ENCODE results near the gene ADARB2.

DNA sequence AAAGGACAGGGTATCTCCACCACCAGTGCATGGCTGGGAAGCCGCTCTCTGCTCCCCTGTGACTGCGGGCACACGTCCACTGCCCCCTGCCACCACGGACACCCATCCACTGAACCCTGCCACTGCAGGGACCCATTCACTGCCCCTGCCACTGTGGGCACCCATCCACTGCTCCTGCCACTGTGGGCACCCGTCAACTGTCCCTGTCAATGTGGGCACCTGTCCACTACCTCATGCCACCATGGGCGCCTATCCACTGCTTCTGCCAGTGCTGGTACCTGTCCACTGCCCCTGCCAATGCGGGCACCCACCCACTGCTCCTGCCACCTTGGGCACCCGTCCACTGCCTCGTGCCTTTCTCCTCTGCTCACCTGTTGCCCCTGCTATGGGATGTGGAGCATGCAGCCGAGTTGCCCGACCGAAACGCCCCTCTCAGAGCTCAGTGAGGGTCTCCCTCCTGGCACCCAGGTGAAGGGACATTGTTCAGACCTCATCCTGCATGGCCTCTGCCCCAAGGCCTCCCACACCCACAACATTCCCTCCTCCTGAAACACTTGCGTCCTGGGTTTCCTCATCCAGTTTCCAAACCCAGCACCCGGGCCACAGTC is 207.4 kb downstream of the ADARB2 start:
- TF ChIP-seq POLR2A (IDR thresholded peaks at IDR 0.05) = no peak
- TF ChIP-seq, protein P1, sequence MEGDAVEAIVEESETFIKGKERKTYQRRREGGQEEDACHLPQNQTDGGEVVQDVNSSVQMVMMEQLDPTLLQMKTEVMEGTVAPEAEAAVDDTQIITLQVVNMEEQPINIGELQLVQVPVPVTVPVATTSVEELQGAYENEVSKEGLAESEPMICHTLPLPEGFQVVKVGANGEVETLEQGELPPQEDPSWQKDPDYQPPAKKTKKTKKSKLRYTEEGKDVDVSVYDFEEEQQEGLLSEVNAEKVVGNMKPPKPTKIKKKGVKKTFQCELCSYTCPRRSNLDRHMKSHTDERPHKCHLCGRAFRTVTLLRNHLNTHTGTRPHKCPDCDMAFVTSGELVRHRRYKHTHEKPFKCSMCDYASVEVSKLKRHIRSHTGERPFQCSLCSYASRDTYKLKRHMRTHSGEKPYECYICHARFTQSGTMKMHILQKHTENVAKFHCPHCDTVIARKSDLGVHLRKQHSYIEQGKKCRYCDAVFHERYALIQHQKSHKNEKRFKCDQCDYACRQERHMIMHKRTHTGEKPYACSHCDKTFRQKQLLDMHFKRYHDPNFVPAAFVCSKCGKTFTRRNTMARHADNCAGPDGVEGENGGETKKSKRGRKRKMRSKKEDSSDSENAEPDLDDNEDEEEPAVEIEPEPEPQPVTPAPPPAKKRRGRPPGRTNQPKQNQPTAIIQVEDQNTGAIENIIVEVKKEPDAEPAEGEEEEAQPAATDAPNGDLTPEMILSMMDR (IDR thresholded peaks at IDR 0.05) = no peak
